SH-SY5Y (cell line): ENCODE measurements around the gene RXFP2.

ENCODE experiments used
- GATA2 ChIP-seq: IDR thresholded peaks from 2 replicates; pipeline ENCODE4 v1.6.1; 2011; ENCODE audit warnings: mild to moderate bottlenecking, low read depth, low read length
- GATA3 ChIP-seq: IDR thresholded peaks from 2 replicates; pipeline ENCODE4 v1.6.1; 2011; ENCODE audit warnings: low read depth, mild to moderate bottlenecking, low read length, moderate library complexity

Gene RXFP2

DNA sequence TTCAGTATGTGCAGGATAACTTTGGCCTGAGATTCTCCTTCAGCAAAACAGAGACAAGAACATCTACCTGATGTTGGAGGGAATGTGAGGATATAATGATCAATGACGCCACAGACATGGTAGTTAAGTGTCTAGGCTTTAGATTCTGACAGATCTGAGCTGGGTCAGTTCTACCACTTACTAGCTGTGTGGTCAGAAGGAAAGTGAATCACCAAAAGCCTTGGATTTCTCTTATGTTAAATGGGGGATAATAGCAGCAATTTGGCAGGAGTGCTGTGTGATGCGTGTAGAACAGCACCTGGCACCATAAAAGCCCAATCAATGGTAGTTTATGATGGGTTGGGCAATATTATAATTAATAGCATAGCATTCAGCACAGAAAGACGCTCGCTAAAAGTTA lies 41.7 kb downstream of the RXFP2 start:
- TF ChIP-seq GATA3 (no peak), GATA2 (no peak)

DNA sequence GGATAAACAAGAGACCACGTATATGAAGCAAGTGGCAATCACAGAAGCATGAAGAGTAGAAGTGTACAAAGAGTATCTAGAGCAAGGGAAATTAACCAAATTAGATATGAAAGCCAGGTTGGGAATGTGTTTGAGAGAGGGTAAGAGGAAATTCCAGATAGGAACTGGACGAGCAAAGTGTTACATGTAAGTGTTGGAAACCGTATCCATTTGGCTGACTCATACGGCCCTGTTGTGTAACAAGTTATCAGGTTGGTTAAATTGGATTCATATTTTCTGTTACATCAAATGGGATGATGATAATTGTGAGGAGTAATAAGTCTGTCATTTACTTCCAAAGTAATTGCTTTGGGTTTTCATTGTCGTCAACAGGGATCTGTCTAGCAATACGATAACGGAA lies 46.7 kb downstream of the RXFP2 start:
- TF ChIP-seq GATA3 (no peak), GATA2 (no peak)

- TF ChIP-seq GATA2: no peak
- no peak for TF ChIP-seq GATA3
These were observed 51.7 kb downstream of the RXFP2 start for GRCh38 chr13:31790992-31791391.

GRCh38 chr13:31793246-31793645 lies 53.9 kb downstream of the RXFP2 start:
- no peak for TF ChIP-seq GATA3
- TF ChIP-seq GATA2: no peak

GRCh38 chr13:31794452-31794851 lies 55.1 kb downstream of the RXFP2 start:
- TF ChIP-seq GATA2 (no peak), GATA3 (no peak)

GRCh38 chr13:31797154-31797775 lies 57.9 kb downstream of the RXFP2 start:
- TF ChIP-seq GATA2 (no peak), GATA3 (no peak)

DNA sequence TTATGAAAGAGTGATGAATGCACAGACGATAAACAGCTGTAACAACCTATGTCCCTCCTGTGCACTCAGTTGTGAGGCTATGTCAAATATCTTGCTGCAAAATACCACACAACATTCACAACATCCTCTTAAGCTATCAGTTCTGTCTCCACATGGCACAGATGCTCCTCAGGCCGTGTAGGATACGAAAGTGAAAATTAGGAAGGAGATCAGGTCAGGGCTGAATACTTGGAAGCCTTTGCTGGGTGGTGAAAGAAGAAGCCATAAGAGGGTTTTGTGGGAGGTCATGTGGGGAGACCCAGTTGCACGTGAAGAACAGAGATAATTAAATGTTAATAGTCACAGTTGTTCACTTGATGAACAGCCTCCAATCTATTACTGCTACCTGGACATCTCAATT lies 58.9 kb downstream of the RXFP2 start:
- TF ChIP-seq GATA2: no peak
- TF ChIP-seq GATA3: no peak

GRCh38 chr13:31801088-31801487 lies 61.8 kb downstream of the RXFP2 start:
- TF ChIP-seq GATA2 (no peak), GATA3 (no peak)

- TF ChIP-seq GATA2 (no peak), GATA3 (no peak)
These were observed 64.0 kb downstream of the RXFP2 start for GRCh38 chr13:31803311-31803710.

- TF ChIP-seq GATA3 (no peak), GATA2 (no peak)
These were observed 66.5 kb downstream of the RXFP2 start for GRCh38 chr13:31805841-31806240.

GRCh38 chr13:31807090-31807541 lies 67.8 kb downstream of the RXFP2 start:
- TF ChIP-seq GATA2: no peak
- TF ChIP-seq GATA3: no peak

GRCh38 chr13:31814536-31814935 lies 75.2 kb downstream of the RXFP2 start:
- no peak for TF ChIP-seq GATA3
- no peak for TF ChIP-seq GATA2

GRCh38 chr13:31815361-31816144 lies 76.2 kb downstream of the RXFP2 start:
- no peak for TF ChIP-seq GATA2
- no peak for TF ChIP-seq GATA3

DNA sequence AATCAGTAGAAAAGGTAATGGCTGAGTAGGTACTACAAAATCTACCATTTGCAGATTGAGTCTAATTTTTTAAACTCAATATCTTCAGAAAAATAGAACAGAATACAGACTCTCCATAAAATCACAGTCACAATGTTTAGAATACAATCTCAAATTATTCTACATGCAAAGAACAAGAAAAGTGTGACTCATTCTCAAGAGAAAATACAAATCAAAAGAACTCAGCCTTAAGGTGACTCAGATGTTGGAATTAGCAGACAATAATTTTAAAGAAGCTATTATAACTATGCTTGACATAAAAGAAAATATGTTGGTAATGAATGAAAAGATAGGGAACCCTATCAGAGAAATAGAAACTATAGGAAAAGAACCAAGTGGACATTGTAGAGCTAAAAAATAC lies 78.9 kb downstream of the RXFP2 start:
- no peak for TF ChIP-seq GATA2
- no peak for TF ChIP-seq GATA3

- no peak for TF ChIP-seq GATA2
- no peak for TF ChIP-seq GATA3
These were observed 85.6 kb downstream of the RXFP2 start for GRCh38 chr13:31824705-31825517.
